Loucy (cell line): ENCODE results near the gene WDTC1.
"Not testable (repeated sequence)": the region's sequence is repeated elsewhere in the genome, so short reads cannot be mapped to it uniquely, and the experiment has no call there.

ENCODE experiments used
- CTCF ChIP-seq: fragments of 200-600 bp; sonication (generic); conservative IDR thresholded peaks from 2 replicates; pipeline ENCODE4 v1.5.1; 2014; ENCODE audit warnings: mild to moderate bottlenecking, antibody characterized with exemption, low read length
- EZH2phosphoT487 ChIP-seq: fragments of 200-600 bp; IDR thresholded peaks from 2 replicates; pipeline ENCODE4 v1.6.1; 2018; ENCODE audit warnings: antibody characterized with exemption, mild to moderate bottlenecking, moderate library complexity, borderline replicate concordance

- not testable (repeated sequence) for TF ChIP-seq CTCF, EZH2phosphoT487
Measured at GRCh38 chr1:27285821-27286220, 51.4 kb downstream of the WDTC1 start.
